PC-3 (cell line): ENCODE data around the gene GTPBP3.
A peak's percentile ranks its signal among the peaks of the same experiment; 100 is the strongest.

ENCODE experiments used
- EZH2 ChIP-seq: fragments of 300-600 bp; sonication (generic); IDR thresholded peaks from one replicate; pipeline ENCODE4 v1.6.1; 2017; ENCODE audit warnings: antibody characterized with exemption, mild to moderate bottlenecking, low read length; ENCODE audit not compliant: unreplicated experiment
- EZH2phosphoT487 ChIP-seq: fragments of 300-600 bp; sonication (generic); IDR thresholded peaks from 2 replicates; pipeline ENCODE4 v1.6.1; 2018; ENCODE audit warnings: mild to moderate bottlenecking, antibody characterized with exemption, low read length, borderline replicate concordance
- TF ChIP-seq, protein P1 (sequence below): fragments of 300-600 bp; sonication (generic); conservative IDR thresholded peaks from 2 replicates; pipeline ENCODE4 v1.5.1; 2017; ENCODE audit warnings: antibody characterized with exemption, low read depth, mild to moderate bottlenecking, low read length

DNA sequence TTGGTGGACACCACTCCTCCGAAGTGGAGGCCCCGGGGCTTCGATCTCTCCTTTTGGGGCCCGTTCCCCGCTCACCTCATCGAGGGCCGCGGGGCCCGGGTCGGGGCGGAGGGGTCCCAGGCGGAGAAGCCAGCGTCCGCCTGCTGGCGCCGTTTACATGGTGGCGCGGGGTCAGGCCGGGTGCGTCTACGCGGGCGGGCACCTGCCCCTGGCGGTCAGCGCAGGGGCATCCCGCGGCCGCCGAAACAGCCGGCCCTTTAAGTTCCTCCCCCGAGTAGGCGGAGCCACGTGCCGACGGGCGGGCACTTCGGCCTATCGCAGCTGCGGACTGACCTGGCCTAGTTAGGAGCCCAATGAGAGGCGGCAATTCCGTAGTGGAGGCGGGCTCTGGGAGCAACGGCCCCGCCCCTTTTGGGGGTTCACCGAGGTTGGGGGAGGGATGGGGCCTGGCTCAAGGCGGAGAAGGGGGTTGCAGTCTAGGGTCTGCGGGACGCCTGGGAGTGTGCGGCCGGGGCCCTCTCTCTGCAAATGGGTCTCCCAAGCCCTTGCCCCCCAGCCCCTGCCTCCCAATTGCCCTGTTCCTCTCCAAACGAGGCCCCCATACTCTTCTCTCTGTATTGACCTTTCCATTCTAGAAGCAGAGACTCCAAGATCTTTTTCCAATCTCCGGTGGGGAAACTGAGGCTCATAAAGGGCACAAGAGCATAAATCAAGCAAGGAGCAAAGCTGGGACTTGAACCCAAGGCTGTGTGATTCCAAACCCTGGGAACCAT lies 34.0 kb upstream of the GTPBP3 start, which contains the start of gene ABHD8:
- TF ChIP-seq, protein P1, sequence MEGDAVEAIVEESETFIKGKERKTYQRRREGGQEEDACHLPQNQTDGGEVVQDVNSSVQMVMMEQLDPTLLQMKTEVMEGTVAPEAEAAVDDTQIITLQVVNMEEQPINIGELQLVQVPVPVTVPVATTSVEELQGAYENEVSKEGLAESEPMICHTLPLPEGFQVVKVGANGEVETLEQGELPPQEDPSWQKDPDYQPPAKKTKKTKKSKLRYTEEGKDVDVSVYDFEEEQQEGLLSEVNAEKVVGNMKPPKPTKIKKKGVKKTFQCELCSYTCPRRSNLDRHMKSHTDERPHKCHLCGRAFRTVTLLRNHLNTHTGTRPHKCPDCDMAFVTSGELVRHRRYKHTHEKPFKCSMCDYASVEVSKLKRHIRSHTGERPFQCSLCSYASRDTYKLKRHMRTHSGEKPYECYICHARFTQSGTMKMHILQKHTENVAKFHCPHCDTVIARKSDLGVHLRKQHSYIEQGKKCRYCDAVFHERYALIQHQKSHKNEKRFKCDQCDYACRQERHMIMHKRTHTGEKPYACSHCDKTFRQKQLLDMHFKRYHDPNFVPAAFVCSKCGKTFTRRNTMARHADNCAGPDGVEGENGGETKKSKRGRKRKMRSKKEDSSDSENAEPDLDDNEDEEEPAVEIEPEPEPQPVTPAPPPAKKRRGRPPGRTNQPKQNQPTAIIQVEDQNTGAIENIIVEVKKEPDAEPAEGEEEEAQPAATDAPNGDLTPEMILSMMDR, result peak; percentile 47; the same call in 1 of the 2 replicates
- no peak for TF ChIP-seq EZH2
- TF ChIP-seq EZH2phosphoT487, result no peak
